LNCAP (cell line): Measurements from ENCODE around the gene EFNB2.

Experiments used
- CTCF ChIP-seq: fragments of 450-650 bp; IDR thresholded peaks from 2 replicates; pipeline ENCODE4 v1.5.1; 2017; ENCODE audit warnings: mild to moderate bottlenecking

The EFNB2 gene

GRCh38 chr13:106489849-106490568, 45.5 kb downstream of the EFNB2 start:
- no peak for TF ChIP-seq CTCF

GRCh38 chr13:106488686-106489085, 46.8 kb downstream of the EFNB2 start:
- no peak for TF ChIP-seq CTCF

- TF ChIP-seq CTCF, result no peak
Observed at GRCh38 chr13:106488076-106488475, 47.4 kb downstream of the EFNB2 start.

GRCh38 chr13:106487129-106487528, 48.3 kb downstream of the EFNB2 start:
- no peak for TF ChIP-seq CTCF

GRCh38 chr13:106486287-106486686, 49.2 kb downstream of the EFNB2 start:
- no peak for TF ChIP-seq CTCF

- TF ChIP-seq CTCF, result no peak
Observed at GRCh38 chr13:106484537-106485193, 50.8 kb downstream of the EFNB2 start.

GRCh38 chr13:106484084-106484483, 51.4 kb downstream of the EFNB2 start:
- no peak for TF ChIP-seq CTCF
